Measurements from ENCODE around the gene NTNG2.
"Not testable (repeated sequence)": the region's sequence is repeated elsewhere in the genome, so short reads cannot be mapped to it uniquely, and the experiment has no call there.

Gene NTNG2

GRCh38 chr9:132268725-132269352 is 107.0 kb downstream of the NTNG2 start:
- no peaks in the 10 kb centered on the region for H3K9me2 ChIP-seq (replicated peaks; ENCODE audit: low read depth, low read length)
- H3K4me1 ChIP-seq (ENCODE audit: insufficient read depth, low read length, poor library complexity, severe bottlenecking) = no peaks in the 10 kb centered on the region
- no peaks in the 10 kb centered on the region for H3K79me2 ChIP-seq (ENCODE audit: insufficient read depth, low read length)
- H2AFZ ChIP-seq (ENCODE audit: low read length) = no peak overlapping the region
- H4K20me1 ChIP-seq (ENCODE audit: insufficient read depth, low read length, poor library complexity, severe bottlenecking) = no peaks in the 10 kb centered on the region
- H3K27me3 ChIP-seq (ENCODE audit: insufficient read depth, low read length, poor library complexity, severe bottlenecking) = no peaks in the 10 kb centered on the region
- H3K4me3 ChIP-seq (ENCODE audit: low read length, poor library complexity, severe bottlenecking) = no peak overlapping the region
- H3K4me2 ChIP-seq (ENCODE audit: low read depth, low read length, poor library complexity, severe bottlenecking) = no peak overlapping the region
- peaks cover 81% of the 10 kb centered on the region for H3K36me3 ChIP-seq (ENCODE audit: insufficient read depth, low read length)
- TF ChIP-seq CTCF (conservative IDR thresholded peaks at IDR 0.05; ENCODE audit: low read length) = peak; percentile 85
- TF ChIP-seq EZH2phosphoT487 (IDR thresholded peaks at IDR 0.05; ENCODE audit: borderline replicate concordance) = no peak
- peaks cover 7% of the 10 kb centered on the region for H3F3A ChIP-seq (ENCODE audit: low read depth)
- H3K9me3 ChIP-seq (ENCODE audit: insufficient read depth, low read depth, low read length) = no peaks in the 10 kb centered on the region
- no peak overlapping the region for H3K9ac ChIP-seq (ENCODE audit: low read depth, low read length, poor library complexity, severe bottlenecking)

DNA sequence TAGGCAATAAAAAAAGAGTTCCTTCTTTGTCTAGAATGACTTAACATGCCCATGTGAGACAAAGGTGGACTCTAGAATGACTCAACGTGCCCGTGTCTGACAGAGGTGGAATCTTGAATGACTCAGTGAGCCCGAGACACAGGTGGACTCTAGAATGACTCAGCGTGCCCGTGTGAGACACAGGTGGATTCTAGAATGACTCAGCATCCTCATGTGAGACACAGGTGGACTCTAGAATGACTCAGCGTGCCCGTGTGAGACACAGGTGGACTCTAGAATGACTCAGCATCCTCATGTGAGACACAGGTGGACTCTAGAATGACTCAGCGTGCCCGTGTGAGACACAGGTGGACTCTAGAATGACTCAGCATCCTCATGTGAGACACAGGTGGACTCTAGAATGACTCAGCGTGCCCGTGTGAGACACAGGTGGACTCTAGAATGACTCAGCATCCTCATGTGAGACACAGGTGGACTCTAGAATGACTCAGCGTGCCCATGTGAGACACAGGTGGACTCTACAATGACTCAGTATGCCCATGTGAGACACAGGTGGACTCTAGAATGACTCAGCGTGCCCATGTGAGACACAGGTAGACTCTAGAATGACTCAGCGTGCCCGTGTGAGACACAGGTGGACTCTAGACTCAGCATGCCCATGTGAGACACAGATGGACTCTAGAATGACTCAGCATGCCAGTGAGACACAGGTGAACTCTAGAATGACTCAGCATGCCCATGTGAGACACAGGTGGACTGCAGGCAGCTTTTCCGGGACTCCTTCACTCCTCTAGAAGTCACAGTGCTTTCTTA is 108.1 kb downstream of the NTNG2 start:
- not testable (repeated sequence) for H3K9ac ChIP-seq (ENCODE audit: low read depth, low read length, poor library complexity, severe bottlenecking)

DNA sequence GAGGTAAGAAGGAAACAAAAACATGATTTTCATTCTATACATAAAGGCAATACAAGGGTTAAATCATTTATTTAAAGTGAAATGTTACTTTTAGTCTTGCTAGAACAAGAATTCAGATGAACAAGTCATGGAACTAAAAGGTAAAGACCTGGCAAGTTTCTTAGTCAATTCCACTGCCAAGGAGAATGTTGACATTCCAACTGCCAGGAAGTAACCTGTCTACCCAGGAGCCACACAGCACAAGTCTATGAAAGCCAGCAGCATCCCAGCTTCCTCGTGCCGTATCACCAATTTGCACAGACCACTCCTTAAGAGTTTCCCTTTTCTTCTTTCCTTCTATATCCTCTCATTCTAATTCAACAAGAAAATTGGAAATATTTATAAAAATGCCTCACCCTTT is 113.0 kb downstream of the NTNG2 start:
- Histone ChIP-seq H3K4me2 (ENCODE audit: low read depth, low read length, poor library complexity, severe bottlenecking) (no peak overlapping the region), H3K9me3 (ENCODE audit: insufficient read depth, low read depth, low read length) (no peaks in the 10 kb centered on the region), H3K4me1 (ENCODE audit: insufficient read depth, low read length, poor library complexity, severe bottlenecking) (no peaks in the 10 kb centered on the region), H3K27me3 (ENCODE audit: insufficient read depth, low read length, poor library complexity, severe bottlenecking) (no peaks in the 10 kb centered on the region), H2AFZ (ENCODE audit: low read length) (no peak overlapping the region), H3K9me2 (replicated peaks; ENCODE audit: low read depth, low read length) (no peaks in the 10 kb centered on the region), H3K36me3 (ENCODE audit: insufficient read depth, low read length) (peaks cover 93% of the 10 kb centered on the region), H3K4me3 (ENCODE audit: low read length, poor library complexity, severe bottlenecking) (no peak overlapping the region), H3K9ac (ENCODE audit: low read depth, low read length, poor library complexity, severe bottlenecking) (no peak overlapping the region), H3F3A (ENCODE audit: low read depth) (peaks cover 3% of the 10 kb centered on the region; the same call in 1 of the 2 replicates), H3K79me2 (ENCODE audit: insufficient read depth, low read length) (no peaks in the 10 kb centered on the region), H4K20me1 (ENCODE audit: insufficient read depth, low read length, poor library complexity, severe bottlenecking) (no peaks in the 10 kb centered on the region)
- TF ChIP-seq CTCF (conservative IDR thresholded peaks at IDR 0.05; ENCODE audit: low read length) = no peak
- TF ChIP-seq EZH2phosphoT487 (IDR thresholded peaks at IDR 0.05; ENCODE audit: borderline replicate concordance) = no peak

More for the DNA sequence above, 108.1 kb downstream of the NTNG2 start:
- H3K79me2 ChIP-seq (ENCODE audit: insufficient read depth, low read length); H4K20me1 ChIP-seq (ENCODE audit: insufficient read depth, low read length, poor library complexity, severe bottlenecking); H2AFZ ChIP-seq (ENCODE audit: low read length); H3F3A ChIP-seq (ENCODE audit: low read depth); H3K4me3 ChIP-seq (ENCODE audit: low read length, poor library complexity, severe bottlenecking); H3K4me1 ChIP-seq (ENCODE audit: insufficient read depth, low read length, poor library complexity, severe bottlenecking); H3K27me3 ChIP-seq (ENCODE audit: insufficient read depth, low read length, poor library complexity, severe bottlenecking); H3K9me2 ChIP-seq (replicated peaks; ENCODE audit: low read depth, low read length); H3K9me3 ChIP-seq (ENCODE audit: insufficient read depth, low read depth, low read length); H3K4me2 ChIP-seq (ENCODE audit: low read depth, low read length, poor library complexity, severe bottlenecking): not testable (repeated sequence)
- peaks cover 81% of the 10 kb centered on the region for H3K36me3 ChIP-seq (ENCODE audit: insufficient read depth, low read length)

Measured in Loucy (cell line).